ENCODE data around the gene NABP1. TPM values are rescaled to one million over a fixed set of nuclear protein-coding genes. Genes with fewer than 3 reads are reported as not detected.

NABP1 gene
- total RNA-seq, 6 donors from 2014 or later, result 35.7 to 137 (median 46.9) TPM

DNA sequence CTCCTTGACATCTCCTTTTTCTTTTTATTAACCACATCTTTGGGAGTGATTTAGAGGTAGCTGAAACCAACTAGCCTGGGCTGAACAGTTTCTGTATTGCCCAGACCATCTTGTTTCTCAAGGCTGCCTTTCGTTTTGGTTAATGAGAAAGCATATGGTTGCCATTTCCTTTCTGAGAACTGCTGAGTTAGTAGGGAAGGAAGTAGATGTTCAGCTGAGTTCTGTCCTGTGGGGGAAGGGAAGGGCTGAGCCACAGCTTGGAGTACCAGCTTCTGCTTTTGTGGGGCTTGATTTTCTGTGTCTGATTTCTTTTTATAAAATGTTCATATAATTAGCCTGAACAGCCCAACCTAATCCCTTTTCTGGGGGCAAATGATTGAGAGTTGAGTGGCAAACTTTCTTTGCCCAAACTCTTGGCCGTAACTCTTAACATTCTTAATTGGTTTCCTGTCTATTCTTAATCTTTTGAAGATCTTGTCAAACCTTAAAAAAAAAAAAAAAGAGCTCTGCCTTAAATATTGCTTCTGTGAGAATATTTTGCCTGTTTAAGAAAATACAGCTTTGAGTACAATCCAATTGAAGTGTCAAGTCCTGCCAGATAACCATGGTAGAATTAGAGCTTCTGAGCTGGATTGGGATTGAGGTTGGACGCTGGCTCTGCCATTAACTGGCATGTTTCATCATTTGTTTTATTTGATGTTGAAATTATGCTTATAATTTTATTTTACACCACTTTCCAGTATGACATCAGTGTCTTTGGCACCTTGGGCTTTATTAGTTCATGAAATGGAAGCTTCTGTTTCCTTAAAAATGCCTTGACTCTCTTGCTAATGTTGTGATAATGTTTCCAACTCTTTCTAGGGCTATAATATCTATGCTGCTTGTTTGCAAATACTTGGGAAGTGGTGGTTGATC, 1.9 kb upstream of the NABP1 start:
- peak; percentile 58 to 71 for TF ChIP-seq POLR2AphosphoS5 (IDR thresholded peaks at IDR 0.05)
- peak in 1 of 4 donors; percentile 43 for TF ChIP-seq POLR2A (IDR thresholded peaks at IDR 0.05)
- TF ChIP-seq EP300 (IDR thresholded peaks at IDR 0.05), result no peak
- TF ChIP-seq, protein P1, sequence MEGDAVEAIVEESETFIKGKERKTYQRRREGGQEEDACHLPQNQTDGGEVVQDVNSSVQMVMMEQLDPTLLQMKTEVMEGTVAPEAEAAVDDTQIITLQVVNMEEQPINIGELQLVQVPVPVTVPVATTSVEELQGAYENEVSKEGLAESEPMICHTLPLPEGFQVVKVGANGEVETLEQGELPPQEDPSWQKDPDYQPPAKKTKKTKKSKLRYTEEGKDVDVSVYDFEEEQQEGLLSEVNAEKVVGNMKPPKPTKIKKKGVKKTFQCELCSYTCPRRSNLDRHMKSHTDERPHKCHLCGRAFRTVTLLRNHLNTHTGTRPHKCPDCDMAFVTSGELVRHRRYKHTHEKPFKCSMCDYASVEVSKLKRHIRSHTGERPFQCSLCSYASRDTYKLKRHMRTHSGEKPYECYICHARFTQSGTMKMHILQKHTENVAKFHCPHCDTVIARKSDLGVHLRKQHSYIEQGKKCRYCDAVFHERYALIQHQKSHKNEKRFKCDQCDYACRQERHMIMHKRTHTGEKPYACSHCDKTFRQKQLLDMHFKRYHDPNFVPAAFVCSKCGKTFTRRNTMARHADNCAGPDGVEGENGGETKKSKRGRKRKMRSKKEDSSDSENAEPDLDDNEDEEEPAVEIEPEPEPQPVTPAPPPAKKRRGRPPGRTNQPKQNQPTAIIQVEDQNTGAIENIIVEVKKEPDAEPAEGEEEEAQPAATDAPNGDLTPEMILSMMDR (IDR thresholded peaks at IDR 0.05), result no peak
- peaks cover 17 to 28% (median 22%) of the 10 kb centered on the region in 4 donors for H3K4me1 ChIP-seq
- H3K36me3 ChIP-seq, result no peaks in the 10 kb centered on the region
- peak overlapping the region; percentile 97 to 98 (median 98) for H3K27ac ChIP-seq
- no peaks in the 10 kb centered on the region for H3K27me3 ChIP-seq
- no peaks in the 10 kb centered on the region for H3K9me3 ChIP-seq
- WGBS, 2 donors, result 44 to 50% methylated on average over 3 of the region's 3 CpGs
- H3K4me3 ChIP-seq, result no peak overlapping the region
- peak in 1 of 2 donors; percentile 22 for ATAC-seq (ENCODE audit: low FRiP score in 2 of 2)
- peak in 1 of 2 donors; percentile 70 for DNase-seq

DNA sequence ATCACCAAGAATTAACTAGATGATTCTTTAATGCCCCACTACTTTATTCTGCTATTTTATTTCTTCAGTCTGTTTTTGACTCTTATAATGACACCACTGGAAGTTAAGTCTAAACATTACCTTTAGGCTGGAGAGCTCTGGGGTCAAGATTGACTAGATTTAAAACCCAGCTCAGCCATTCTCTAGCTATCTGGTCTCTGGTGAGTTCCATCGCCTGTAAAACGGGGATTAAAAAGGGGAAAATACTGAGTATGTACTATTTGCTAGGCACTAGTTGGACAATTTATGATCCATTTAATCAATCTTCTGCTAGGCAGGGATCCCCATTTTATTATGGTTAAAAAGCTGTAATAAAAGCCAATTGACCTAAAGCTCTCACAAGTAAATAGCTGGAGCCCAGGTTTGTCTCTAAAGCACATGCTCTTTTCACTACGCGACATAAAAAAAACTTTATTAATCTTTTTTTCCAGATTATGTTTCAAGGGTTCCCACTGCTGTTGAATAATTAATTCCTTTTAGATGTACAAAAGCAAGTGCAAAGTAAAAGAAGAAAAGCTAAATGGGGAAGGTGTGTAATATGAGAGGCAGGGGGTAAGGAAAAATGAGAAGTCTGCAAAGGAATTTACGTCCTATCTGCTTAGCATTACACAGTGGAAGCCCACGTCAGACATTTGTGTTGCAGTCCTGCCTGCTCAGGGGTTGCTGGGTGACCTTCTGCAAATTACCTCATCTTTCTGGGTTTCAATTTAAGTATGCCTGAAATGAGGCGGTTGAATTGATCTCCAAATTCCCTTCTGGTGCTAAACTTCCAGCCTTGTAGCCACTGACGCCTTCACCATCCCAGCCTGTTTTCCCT, 918 bp upstream of the NABP1 start:
- Histone ChIP-seq H3K27me3 (no peaks in the 10 kb centered on the region), H3K9me3 (no peaks in the 10 kb centered on the region), H3K4me3 (peak overlapping the region; percentile 14 to 77 (median 64)), H3K27ac (peak overlapping the region; percentile 97 to 98 (median 98)), H3K4me1 (peaks cover 17 to 30% (median 24%) of the 10 kb centered on the region in 4 donors), H3K36me3 (peaks cover 0 to 4% (median 0%) of the 10 kb centered on the region in 4 donors)
- peak; percentile 69 to 79 for ATAC-seq (ENCODE audit: low FRiP score in 2 of 2)
- peak in 1 of 2 donors; percentile 70 for DNase-seq
- TF ChIP-seq EP300 (IDR thresholded peaks at IDR 0.05), result peak in 1 of 4 donors; percentile 6
- TF ChIP-seq, protein P1 (IDR thresholded peaks at IDR 0.05), result no peak
- peak in 1 of 2 donors; percentile 3 for TF ChIP-seq POLR2AphosphoS5 (IDR thresholded peaks at IDR 0.05)
- WGBS, 2 donors, result 33% methylated on average over 8 of the region's 8 CpGs

DNA sequence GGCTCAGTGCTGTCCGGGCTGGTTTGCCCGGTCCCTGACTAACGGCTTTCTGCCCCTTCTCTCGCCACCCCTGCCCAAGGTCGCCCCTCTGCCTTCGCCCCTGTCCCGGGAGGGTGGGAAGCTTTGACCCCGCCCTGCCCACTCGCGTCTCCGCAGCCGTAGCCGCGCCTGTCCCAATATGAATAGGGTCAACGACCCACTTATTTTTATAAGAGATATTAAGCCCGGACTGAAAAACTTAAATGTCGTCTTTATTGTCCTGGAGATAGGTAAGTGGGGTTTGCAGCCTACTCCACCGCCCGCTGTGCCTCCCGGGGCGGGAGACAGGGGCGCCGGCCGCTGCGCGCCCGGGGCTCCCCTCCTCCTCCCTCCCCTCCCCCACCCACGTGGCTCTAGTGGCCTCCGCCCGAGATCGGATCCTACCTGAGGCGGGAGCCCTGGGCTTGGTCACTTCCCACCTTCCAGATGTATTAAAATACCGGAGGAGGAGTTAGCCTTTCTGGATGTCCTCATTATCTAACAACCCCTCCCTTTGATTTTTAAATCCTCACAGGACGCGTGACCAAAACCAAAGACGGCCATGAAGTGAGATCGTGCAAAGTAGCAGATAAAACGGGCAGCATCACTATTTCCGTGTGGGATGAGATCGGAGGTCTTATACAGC, 633 bp downstream of the NABP1 start:
- Histone ChIP-seq H3K36me3 (peaks cover 0 to 20% (median 5%) of the 10 kb centered on the region in 4 donors), H3K9me3 (no peaks in the 10 kb centered on the region), H3K4me1 (peaks cover 23 to 35% (median 27%) of the 10 kb centered on the region in 4 donors), H3K27ac (peak overlapping the region; percentile 97 to 98 (median 98)), H3K4me3 (peak overlapping the region; percentile 59 to 77 (median 68)), H3K27me3 (no peaks in the 10 kb centered on the region)
- DNase-seq (peak; percentile 70 to 88), ATAC-seq (ENCODE audit: low FRiP score in 2 of 2) (peak; percentile 46 to 64)
- WGBS, 2 donors, result 2 to 4% methylated on average over 30 to 40 of the region's 40 CpGs
- TF ChIP-seq POLR2AphosphoS5 (IDR thresholded peaks at IDR 0.05), result peak in 1 of 2 donors; percentile 3
- TF ChIP-seq, protein P1 (IDR thresholded peaks at IDR 0.05), result no peak

DNA sequence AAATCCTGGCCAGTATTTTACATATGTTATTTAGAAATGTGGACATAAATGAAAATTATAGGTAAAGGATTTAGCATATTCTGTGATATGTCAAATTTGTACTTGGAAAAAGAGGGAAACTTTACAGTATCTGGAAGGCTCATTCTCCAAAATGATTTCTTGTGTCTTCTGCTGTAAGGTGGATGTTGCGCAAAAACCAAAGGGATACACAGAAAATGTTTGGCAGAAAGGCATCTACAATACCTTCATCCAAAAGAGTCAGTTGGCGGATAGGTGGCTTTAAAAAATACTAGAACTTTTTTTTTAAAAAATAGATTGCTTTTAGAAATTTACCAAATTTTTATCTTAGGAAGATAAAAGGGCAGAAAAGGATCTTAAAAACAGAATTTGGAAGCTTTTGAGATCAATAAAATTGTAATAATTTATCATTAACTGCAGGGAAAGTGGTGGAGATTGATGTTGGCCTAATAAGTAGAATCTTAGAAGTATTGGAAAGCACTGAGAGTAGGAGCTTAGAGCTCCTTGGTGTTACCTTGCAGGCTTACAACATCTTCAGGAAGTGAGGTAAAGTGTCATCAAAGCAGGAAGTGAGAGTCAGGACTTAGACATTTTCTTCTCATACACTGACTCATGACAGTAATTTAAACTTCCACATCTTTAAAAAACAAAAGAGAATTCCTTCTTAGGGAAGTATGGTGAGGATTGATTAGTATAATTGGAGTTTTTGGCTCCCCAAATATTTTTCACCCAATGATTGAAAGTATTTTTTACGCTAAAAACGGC, 2.1 kb downstream of the NABP1 start:
- 88% methylated on average over 4 of the region's 4 CpGs for WGBS, 2 donors
- TF ChIP-seq POLR2AphosphoS5 (IDR thresholded peaks at IDR 0.05) (peak in 1 of 2 donors; percentile 51), EP300 (IDR thresholded peaks at IDR 0.05) (no peak), POLR2A (IDR thresholded peaks at IDR 0.05) (peak in 1 of 4 donors; percentile 42)
- TF ChIP-seq, protein P1 (IDR thresholded peaks at IDR 0.05), result no peak
- Histone ChIP-seq H3K4me3 (peak overlapping the region; percentile 8 to 77 (median 64)), H3K27me3 (no peaks in the 10 kb centered on the region), H3K9me3 (no peaks in the 10 kb centered on the region), H3K27ac (peak overlapping the region; percentile 97 to 98 (median 98)), H3K36me3 (peaks cover 5 to 34% (median 11%) of the 10 kb centered on the region in 4 donors), H3K4me1 (peaks cover 23 to 35% (median 27%) of the 10 kb centered on the region in 4 donors)
- DNase-seq (no peak), ATAC-seq (ENCODE audit: low FRiP score in 2 of 2) (no peak)
